Measurements from ENCODE around the gene SAP30BP.

Gene SAP30BP

DNA sequence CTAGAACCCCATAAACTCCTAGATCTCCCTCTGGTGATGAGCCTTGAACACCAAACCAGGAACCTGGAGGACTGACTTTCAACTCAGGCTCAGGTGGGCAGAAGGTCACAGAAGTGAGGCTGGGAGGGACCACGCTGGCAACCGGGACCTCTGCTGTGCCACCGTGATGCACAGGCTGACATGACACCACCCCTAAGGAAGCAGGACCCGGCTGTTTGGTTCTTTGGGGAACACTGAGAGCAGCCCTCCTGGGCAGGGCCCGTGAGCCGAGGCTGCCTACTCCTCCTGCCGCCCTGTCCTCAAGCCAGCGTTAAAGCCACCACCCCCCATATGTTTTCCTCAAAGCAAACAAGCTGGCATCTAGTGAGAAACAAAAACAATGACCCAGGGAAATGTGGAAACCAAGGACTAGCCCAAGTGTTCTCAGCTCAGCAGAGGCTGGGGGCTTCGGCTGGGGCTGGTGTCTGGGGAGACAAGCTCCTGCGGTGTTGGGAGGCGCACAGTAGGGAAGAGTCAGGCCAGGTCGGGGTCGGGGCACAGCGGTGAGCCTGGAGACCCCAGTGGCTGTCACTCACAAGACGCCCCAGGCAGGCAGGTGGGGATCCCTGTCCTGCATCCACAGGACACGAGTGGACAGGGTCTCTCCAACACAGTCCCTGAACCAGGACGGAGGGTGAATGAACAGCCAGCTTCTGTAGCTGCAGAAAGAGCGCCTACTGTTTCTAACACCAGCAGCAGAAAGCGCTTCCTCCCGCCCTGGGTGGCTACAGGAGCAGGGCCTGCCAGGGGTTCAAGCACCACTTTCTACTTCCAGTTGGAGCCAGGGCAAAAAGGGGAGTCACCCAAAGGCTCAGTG lies 32.2 kb upstream of the SAP30BP start:
- no peak overlapping the region for H2AFZ ChIP-seq (ENCODE audit: low read depth)
- no peak overlapping the region for H3K27ac ChIP-seq
- no peak overlapping the region for H3K4me2 ChIP-seq
- peaks cover 14% of the 10 kb centered on the region for H3K4me1 ChIP-seq (ENCODE audit: low read depth, poor library complexity, severe bottlenecking)
- no peaks in the 10 kb centered on the region for H4K20me1 ChIP-seq (ENCODE audit: insufficient read depth)
- H3K4me3 ChIP-seq (IDR thresholded peaks at IDR 0.05; ENCODE audit: insufficient read depth, low read depth, low read length), result no peak overlapping the region
- TF ChIP-seq, protein P1, sequence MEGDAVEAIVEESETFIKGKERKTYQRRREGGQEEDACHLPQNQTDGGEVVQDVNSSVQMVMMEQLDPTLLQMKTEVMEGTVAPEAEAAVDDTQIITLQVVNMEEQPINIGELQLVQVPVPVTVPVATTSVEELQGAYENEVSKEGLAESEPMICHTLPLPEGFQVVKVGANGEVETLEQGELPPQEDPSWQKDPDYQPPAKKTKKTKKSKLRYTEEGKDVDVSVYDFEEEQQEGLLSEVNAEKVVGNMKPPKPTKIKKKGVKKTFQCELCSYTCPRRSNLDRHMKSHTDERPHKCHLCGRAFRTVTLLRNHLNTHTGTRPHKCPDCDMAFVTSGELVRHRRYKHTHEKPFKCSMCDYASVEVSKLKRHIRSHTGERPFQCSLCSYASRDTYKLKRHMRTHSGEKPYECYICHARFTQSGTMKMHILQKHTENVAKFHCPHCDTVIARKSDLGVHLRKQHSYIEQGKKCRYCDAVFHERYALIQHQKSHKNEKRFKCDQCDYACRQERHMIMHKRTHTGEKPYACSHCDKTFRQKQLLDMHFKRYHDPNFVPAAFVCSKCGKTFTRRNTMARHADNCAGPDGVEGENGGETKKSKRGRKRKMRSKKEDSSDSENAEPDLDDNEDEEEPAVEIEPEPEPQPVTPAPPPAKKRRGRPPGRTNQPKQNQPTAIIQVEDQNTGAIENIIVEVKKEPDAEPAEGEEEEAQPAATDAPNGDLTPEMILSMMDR (conservative IDR thresholded peaks at IDR 0.05; ENCODE audit: low read depth, low read length), result no peak
- no peaks in the 10 kb centered on the region for H3K36me3 ChIP-seq (ENCODE audit: insufficient read depth)
- H3K9ac ChIP-seq, result no peak overlapping the region
- no peaks in the 10 kb centered on the region for H3K79me2 ChIP-seq (ENCODE audit: insufficient read depth, low read depth)
- no peaks in the 10 kb centered on the region for H3K27me3 ChIP-seq (ENCODE audit: insufficient read depth, low read depth)

DNA sequence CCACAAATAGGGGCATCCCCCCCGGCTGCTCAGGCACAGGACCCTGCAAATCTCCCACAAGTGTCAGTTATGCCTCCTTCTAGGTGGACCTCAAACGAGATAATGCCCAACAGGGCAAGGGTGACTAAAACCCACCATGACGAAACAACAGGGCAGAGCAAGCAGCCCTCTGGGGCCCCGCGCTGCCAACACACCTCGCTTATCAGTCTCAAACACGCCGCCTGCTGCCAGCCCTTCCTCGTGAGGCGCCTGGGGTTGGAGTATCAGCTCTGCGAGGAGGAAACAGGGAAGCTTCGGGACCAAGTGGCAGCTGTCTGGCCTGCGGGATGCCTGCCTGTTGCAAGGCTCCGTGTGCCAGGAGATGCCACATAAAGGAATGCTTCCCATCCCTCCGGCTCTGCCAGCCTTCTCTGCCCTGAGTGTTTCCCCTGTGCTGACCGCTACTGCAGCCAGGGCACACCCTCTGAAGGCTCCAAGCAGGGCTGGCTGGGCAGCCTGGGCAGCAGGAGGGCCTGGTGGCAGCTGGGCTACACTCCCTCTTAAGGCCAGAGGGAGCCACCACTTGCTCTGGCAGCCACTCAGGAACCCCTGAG lies 31.4 kb upstream of the SAP30BP start:
- Histone ChIP-seq H2AFZ (ENCODE audit: low read depth) (no peak overlapping the region), H4K20me1 (ENCODE audit: insufficient read depth) (no peaks in the 10 kb centered on the region), H3K4me1 (ENCODE audit: low read depth, poor library complexity, severe bottlenecking) (peaks cover 14% of the 10 kb centered on the region), H3K9ac (no peak overlapping the region), H3K79me2 (ENCODE audit: insufficient read depth, low read depth) (no peaks in the 10 kb centered on the region), H3K4me3 (IDR thresholded peaks at IDR 0.05; ENCODE audit: insufficient read depth, low read depth, low read length) (no peak overlapping the region), H3K27me3 (ENCODE audit: insufficient read depth, low read depth) (no peaks in the 10 kb centered on the region), H3K4me2 (no peak overlapping the region), H3K27ac (no peak overlapping the region), H3K36me3 (ENCODE audit: insufficient read depth) (no peaks in the 10 kb centered on the region)
- TF ChIP-seq, protein P1 (conservative IDR thresholded peaks at IDR 0.05; ENCODE audit: low read depth, low read length), result no peak

DNA sequence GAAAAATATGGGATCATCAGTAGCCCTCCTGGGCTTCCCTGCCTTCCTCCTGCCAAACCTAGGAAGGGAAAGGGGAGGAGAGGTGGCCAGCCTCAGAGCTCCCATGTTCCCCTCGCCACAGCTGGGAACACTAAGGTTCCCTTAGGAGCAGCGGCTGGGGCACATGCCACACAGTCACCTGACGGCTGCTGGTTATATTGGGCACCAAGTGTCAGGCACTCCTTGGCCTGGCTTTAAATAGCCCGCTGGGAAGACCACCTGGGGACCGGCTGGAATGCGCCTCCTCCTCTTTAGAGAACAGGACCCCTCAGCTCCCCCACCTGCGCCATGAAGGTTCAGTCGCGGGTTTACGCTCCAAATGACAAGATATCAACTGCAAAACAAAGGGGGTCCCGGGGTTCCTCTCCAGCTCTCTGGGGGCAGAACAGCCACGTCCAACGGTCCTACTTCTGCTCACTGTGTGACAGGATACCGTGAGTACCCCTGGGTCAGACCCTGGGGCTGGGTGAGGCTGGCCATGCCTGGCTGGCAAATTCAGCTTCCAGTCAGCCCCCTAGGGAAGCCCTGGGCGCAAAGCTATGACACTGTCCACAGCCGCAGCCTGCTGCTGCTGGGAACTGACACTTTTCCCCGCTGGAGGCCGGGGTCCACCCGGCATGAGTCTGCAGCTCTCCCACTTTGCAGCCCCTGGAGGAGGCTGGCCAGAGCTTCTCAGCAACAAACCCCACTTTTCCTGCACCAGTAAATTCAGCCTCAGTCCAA lies 30.6 kb upstream of the SAP30BP start:
- Histone ChIP-seq H3K4me2 (no peak overlapping the region), H3K9ac (no peak overlapping the region), H3K79me2 (ENCODE audit: insufficient read depth, low read depth) (no peaks in the 10 kb centered on the region), H3K36me3 (ENCODE audit: insufficient read depth) (no peaks in the 10 kb centered on the region), H2AFZ (ENCODE audit: low read depth) (no peak overlapping the region), H3K4me3 (IDR thresholded peaks at IDR 0.05; ENCODE audit: insufficient read depth, low read depth, low read length) (no peak overlapping the region), H3K4me1 (ENCODE audit: low read depth, poor library complexity, severe bottlenecking) (peaks cover 14% of the 10 kb centered on the region), H3K27me3 (ENCODE audit: insufficient read depth, low read depth) (no peaks in the 10 kb centered on the region), H4K20me1 (ENCODE audit: insufficient read depth) (no peaks in the 10 kb centered on the region), H3K27ac (no peak overlapping the region)
- TF ChIP-seq, protein P1 (conservative IDR thresholded peaks at IDR 0.05; ENCODE audit: low read depth, low read length), result no peak

DNA sequence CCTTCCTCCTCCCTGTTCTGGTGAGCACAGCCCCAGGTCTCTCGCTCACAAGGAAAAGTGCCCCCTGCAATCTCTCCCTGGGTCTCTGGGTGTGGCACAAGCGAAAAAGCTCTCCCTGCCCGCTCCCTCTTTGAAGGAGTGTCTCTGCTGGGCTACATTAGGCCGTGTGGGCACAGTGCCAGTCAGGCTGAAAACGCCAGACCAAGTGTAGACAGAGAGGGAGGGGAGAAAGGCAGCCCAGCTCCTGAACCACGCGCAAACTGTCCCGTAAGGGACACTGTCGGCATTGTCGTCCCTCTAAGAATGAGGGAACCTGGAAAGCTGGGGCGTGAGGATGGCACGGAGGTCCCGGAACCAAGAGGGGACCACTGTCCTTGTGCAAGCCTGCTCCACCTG lies 30.0 kb upstream of the SAP30BP start:
- Histone ChIP-seq H3K27me3 (ENCODE audit: insufficient read depth, low read depth) (no peaks in the 10 kb centered on the region), H3K79me2 (ENCODE audit: insufficient read depth, low read depth) (no peaks in the 10 kb centered on the region), H3K4me3 (IDR thresholded peaks at IDR 0.05; ENCODE audit: insufficient read depth, low read depth, low read length) (no peak overlapping the region), H2AFZ (ENCODE audit: low read depth) (no peak overlapping the region), H3K9ac (no peak overlapping the region), H3K4me1 (ENCODE audit: low read depth, poor library complexity, severe bottlenecking) (peaks cover 14% of the 10 kb centered on the region), H3K4me2 (no peak overlapping the region), H4K20me1 (ENCODE audit: insufficient read depth) (no peaks in the 10 kb centered on the region), H3K36me3 (ENCODE audit: insufficient read depth) (no peaks in the 10 kb centered on the region), H3K27ac (no peak overlapping the region)
- TF ChIP-seq, protein P1 (conservative IDR thresholded peaks at IDR 0.05; ENCODE audit: low read depth, low read length), result no peak

All from KMS-11 (cell line).